ENCODE data around the gene PLXNA4.

The PLXNA4 gene

GRCh38 chr7:132191418-132191817, 384.9 kb downstream of the PLXNA4 start:
- no peak for TF ChIP-seq POLR2AphosphoS5 (IDR thresholded peaks at IDR 0.05; ENCODE audit: low read depth, low read length)
- TF ChIP-seq REST (IDR thresholded peaks at IDR 0.05; ENCODE audit: insufficient read depth in 1 of 2, low read depth in 2 of 2, low read length in 2 of 2) = no peak
- TF ChIP-seq FOXP2 (optimal IDR thresholded peaks at IDR 0.05; ENCODE audit: borderline replicate concordance, extremely low read depth, extremely low read length, insufficient read depth) = no peak
- TF ChIP-seq SIN3A (IDR thresholded peaks at IDR 0.05; ENCODE audit: borderline replicate concordance, insufficient read depth, low read length) = no peak
- TF ChIP-seq TAF1 (IDR thresholded peaks at IDR 0.05; ENCODE audit: borderline replicate concordance, insufficient read depth, low read length) = no peak

GRCh38 chr7:132190683-132191082, 385.6 kb downstream of the PLXNA4 start:
- TF ChIP-seq SIN3A (IDR thresholded peaks at IDR 0.05; ENCODE audit: borderline replicate concordance, insufficient read depth, low read length) (no peak), FOXP2 (optimal IDR thresholded peaks at IDR 0.05; ENCODE audit: borderline replicate concordance, extremely low read depth, extremely low read length, insufficient read depth) (no peak), TAF1 (IDR thresholded peaks at IDR 0.05; ENCODE audit: borderline replicate concordance, insufficient read depth, low read length) (no peak), POLR2AphosphoS5 (IDR thresholded peaks at IDR 0.05; ENCODE audit: low read depth, low read length) (no peak), REST (IDR thresholded peaks at IDR 0.05; ENCODE audit: insufficient read depth in 1 of 2, low read depth in 2 of 2, low read length in 2 of 2) (no peak)

- TF ChIP-seq TAF1 (IDR thresholded peaks at IDR 0.05; ENCODE audit: borderline replicate concordance, insufficient read depth, low read length) (no peak), REST (IDR thresholded peaks at IDR 0.05; ENCODE audit: insufficient read depth in 1 of 2, low read depth in 2 of 2, low read length in 2 of 2) (no peak), FOXP2 (optimal IDR thresholded peaks at IDR 0.05; ENCODE audit: borderline replicate concordance, extremely low read depth, extremely low read length, insufficient read depth) (no peak), POLR2AphosphoS5 (IDR thresholded peaks at IDR 0.05; ENCODE audit: low read depth, low read length) (no peak), SIN3A (IDR thresholded peaks at IDR 0.05; ENCODE audit: borderline replicate concordance, insufficient read depth, low read length) (no peak)
These were observed 386.4 kb downstream of the PLXNA4 start for GRCh38 chr7:132189881-132190280.

GRCh38 chr7:132187869-132188789, 388.1 kb downstream of the PLXNA4 start:
- TF ChIP-seq POLR2AphosphoS5 (IDR thresholded peaks at IDR 0.05; ENCODE audit: low read depth, low read length) (no peak), SIN3A (IDR thresholded peaks at IDR 0.05; ENCODE audit: borderline replicate concordance, insufficient read depth, low read length) (no peak), TAF1 (IDR thresholded peaks at IDR 0.05; ENCODE audit: borderline replicate concordance, insufficient read depth, low read length) (no peak), FOXP2 (optimal IDR thresholded peaks at IDR 0.05; ENCODE audit: borderline replicate concordance, extremely low read depth, extremely low read length, insufficient read depth) (no peak), REST (IDR thresholded peaks at IDR 0.05; ENCODE audit: insufficient read depth in 1 of 2, low read depth in 2 of 2, low read length in 2 of 2) (no peak)
